Muscle layer of duodenum (tissue), 2 donors: ENCODE results near the gene ELFN2.
"Not testable (repeated sequence)": the region's sequence is repeated elsewhere in the genome, so short reads cannot be mapped to it uniquely, and the experiment has no call there.

Experiments
- H3K27ac ChIP-seq: one replicate; pipeline ENCODE4 v1.7.0; 2013; ENCODE audit warnings: mild to moderate bottlenecking, low read length
- H3K27me3 ChIP-seq: one replicate; pipeline ENCODE4 v1.7.0; 2013; ENCODE audit warnings: low read depth, mild to moderate bottlenecking, control low read depth, low read length
- H3K36me3 ChIP-seq, 2 donors: one replicate each; pipeline ENCODE4 v1.7.0; 2013; ENCODE audit warnings: low read length in 2 of 2, control low read depth in 1 of 2, mild to moderate bottlenecking in 1 of 2; ENCODE audit not compliant: insufficient read depth in 2 of 2, control insufficient read depth in 1 of 2
- H3K4me1 ChIP-seq, 2 donors: one replicate each; pipeline ENCODE4 v1.7.0; 2013; ENCODE audit warnings: low read length in 2 of 2, mild to moderate bottlenecking in 2 of 2, control low read depth in 1 of 2, moderate library complexity in 1 of 2; ENCODE audit not compliant: insufficient read depth in 2 of 2, control insufficient read depth in 1 of 2
- H3K4me3 ChIP-seq, 2 donors: one replicate each; pipeline ENCODE4 v1.7.0; 2013; ENCODE audit warnings: low read length in 2 of 2, low read depth in 1 of 2, mild to moderate bottlenecking in 1 of 2
- H3K9me3 ChIP-seq, 2 donors: one replicate each; pipeline ENCODE4 v1.7.0; 2013; ENCODE audit warnings: low read length in 2 of 2, control low read depth in 1 of 2, mild to moderate bottlenecking in 1 of 2; ENCODE audit not compliant: control insufficient read depth in 1 of 2
- donor health status: healthy.

The ELFN2 gene

GRCh38 chr22:37406441-37407235 lies 20.6 kb downstream of the ELFN2 start:
- no peaks in the 10 kb centered on the region for H3K36me3 ChIP-seq
- H3K4me3 ChIP-seq = no peak overlapping the region
- H3K4me1 ChIP-seq = no peaks in the 10 kb centered on the region
- no peaks in the 10 kb centered on the region for H3K27me3 ChIP-seq
- no peak overlapping the region for H3K27ac ChIP-seq
- no peaks in the 10 kb centered on the region for H3K9me3 ChIP-seq

GRCh38 chr22:37404091-37404490 lies 23.2 kb downstream of the ELFN2 start:
- no peaks in the 10 kb centered on the region for H3K27me3 ChIP-seq
- peaks cover 0 to 6% of the 10 kb centered on the region in 2 donors for H3K4me1 ChIP-seq
- no peak overlapping the region for H3K4me3 ChIP-seq
- no peak overlapping the region for H3K27ac ChIP-seq
- H3K9me3 ChIP-seq = no peaks in the 10 kb centered on the region
- H3K36me3 ChIP-seq = no peaks in the 10 kb centered on the region

- H3K27ac ChIP-seq = no peak overlapping the region
- no peak overlapping the region for H3K4me3 ChIP-seq
- H3K36me3 ChIP-seq = no peaks in the 10 kb centered on the region
- H3K4me1 ChIP-seq = peaks cover 0 to 6% of the 10 kb centered on the region in 2 donors
- H3K9me3 ChIP-seq = no peaks in the 10 kb centered on the region
- no peaks in the 10 kb centered on the region for H3K27me3 ChIP-seq
Observed at GRCh38 chr22:37403267-37403960, 23.9 kb downstream of the ELFN2 start.

GRCh38 chr22:37402184-37402506 lies 25.1 kb downstream of the ELFN2 start:
- Histone ChIP-seq H3K27me3 (no peaks in the 10 kb centered on the region), H3K9me3 (no peaks in the 10 kb centered on the region), H3K4me1 (peaks cover 0 to 6% of the 10 kb centered on the region in 2 donors), H3K27ac (no peak overlapping the region), H3K36me3 (no peaks in the 10 kb centered on the region), H3K4me3 (no peak overlapping the region)

GRCh38 chr22:37401401-37402183 lies 25.7 kb downstream of the ELFN2 start:
- no peaks in the 10 kb centered on the region for H3K36me3 ChIP-seq
- H3K4me1 ChIP-seq = peaks cover 0 to 6% of the 10 kb centered on the region in 2 donors
- H3K27ac ChIP-seq = no peak overlapping the region
- no peaks in the 10 kb centered on the region for H3K9me3 ChIP-seq
- H3K4me3 ChIP-seq = no peak overlapping the region
- no peaks in the 10 kb centered on the region for H3K27me3 ChIP-seq

GRCh38 chr22:37400719-37401118 lies 26.6 kb downstream of the ELFN2 start:
- peaks cover 0 to 6% of the 10 kb centered on the region in 2 donors for H3K4me1 ChIP-seq
- no peak overlapping the region for H3K27ac ChIP-seq
- H3K4me3 ChIP-seq = no peak overlapping the region
- no peaks in the 10 kb centered on the region for H3K36me3 ChIP-seq
- no peaks in the 10 kb centered on the region for H3K27me3 ChIP-seq
- H3K9me3 ChIP-seq = no peaks in the 10 kb centered on the region

- H3K27me3 ChIP-seq, H3K36me3 ChIP-seq, H3K4me1 ChIP-seq, H3K4me3 ChIP-seq, H3K27ac ChIP-seq, H3K9me3 ChIP-seq: not testable (repeated sequence)
Observed at GRCh38 chr22:37399457-37399856, 27.8 kb downstream of the ELFN2 start.

- peaks cover 0 to 6% of the 10 kb centered on the region in 2 donors for H3K4me1 ChIP-seq
- no peak overlapping the region for H3K4me3 ChIP-seq
- no peaks in the 10 kb centered on the region for H3K9me3 ChIP-seq
- no peaks in the 10 kb centered on the region for H3K27me3 ChIP-seq
- H3K36me3 ChIP-seq = no peaks in the 10 kb centered on the region
- H3K27ac ChIP-seq = no peak overlapping the region
Observed at GRCh38 chr22:37397226-37397625, 30.1 kb downstream of the ELFN2 start.

- H3K4me1 ChIP-seq = peaks cover 0 to 6% of the 10 kb centered on the region in 2 donors
- H3K27me3 ChIP-seq = no peaks in the 10 kb centered on the region
Observed at GRCh38 chr22:37396488-37397084, 30.7 kb downstream of the ELFN2 start.

GRCh38 chr22:37394341-37394740 lies 32.9 kb downstream of the ELFN2 start:
- Histone ChIP-seq H3K36me3 (no peaks in the 10 kb centered on the region), H3K4me1 (no peaks in the 10 kb centered on the region), H3K27ac (no peak overlapping the region), H3K9me3 (no peaks in the 10 kb centered on the region), H3K27me3 (no peaks in the 10 kb centered on the region), H3K4me3 (no peak overlapping the region)

More at GRCh38 chr22:37396488-37397084, 30.7 kb downstream of the ELFN2 start:
- Histone ChIP-seq H3K27ac (no peak overlapping the region), H3K9me3 (no peaks in the 10 kb centered on the region), H3K36me3 (no peaks in the 10 kb centered on the region), H3K4me3 (no peak overlapping the region)

- H3K4me1 ChIP-seq = no peaks in the 10 kb centered on the region
- H3K9me3 ChIP-seq = no peaks in the 10 kb centered on the region
- no peaks in the 10 kb centered on the region for H3K27me3 ChIP-seq
- no peak overlapping the region for H3K27ac ChIP-seq
- no peaks in the 10 kb centered on the region for H3K36me3 ChIP-seq
- H3K4me3 ChIP-seq = no peak overlapping the region
Observed at GRCh38 chr22:37393746-37394145, 33.5 kb downstream of the ELFN2 start.
